ENCODE measurements around the gene AAMP.

DNA sequence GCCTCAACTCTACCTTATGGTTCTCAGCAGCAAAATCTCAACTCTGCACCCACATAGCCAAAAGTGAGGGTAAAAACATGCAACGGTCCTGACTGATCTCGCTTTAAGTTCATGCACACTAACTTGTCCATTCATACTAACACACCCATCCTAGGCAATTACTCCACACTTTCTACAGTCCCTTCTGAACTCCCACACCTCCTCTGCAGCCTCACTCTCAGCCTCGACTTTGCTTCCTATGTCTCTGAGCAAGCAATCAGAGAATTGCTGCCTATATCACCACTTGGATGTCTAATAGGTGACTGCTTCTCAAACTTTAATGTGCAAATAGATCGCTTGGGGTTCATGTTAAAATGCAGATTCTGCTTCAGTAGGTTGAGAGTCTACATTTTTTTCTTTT lies 30.2 kb upstream of the AAMP start:
- TF ChIP-seq GATA2 (IDR thresholded peaks at IDR 0.05; ENCODE audit: low read depth, low read length) (no peak), GATA3 (IDR thresholded peaks at IDR 0.05; ENCODE audit: low read depth, low read length) (no peak)
